ENCODE data around the gene EXOSC10. TPM values are rescaled to one million over a fixed set of nuclear protein-coding genes. Genes with fewer than 3 reads are reported as not detected.

Gene EXOSC10
- total and polyA plus RNA-seq, 2 of the 13 experiments (the other 11 are each of a cell fraction or from before 2014, with no cell fraction given): 48.4 to 67.6 TPM

- no peak for TF ChIP-seq ZNF784 (CRISPR knock-in tag; IDR thresholded peaks at IDR 0.05; ENCODE audit: borderline replicate concordance)
- no peak for TF ChIP-seq ZNF530 (CRISPR knock-in tag; IDR thresholded peaks at IDR 0.05; ENCODE audit: low read depth)
- TF ChIP-seq CC2D1A (CRISPR knock-in tag; IDR thresholded peaks at IDR 0.05): no peak
- TF ChIP-seq GATAD1 (CRISPR knock-in tag; IDR thresholded peaks at IDR 0.05): peak; percentile 66
- TF ChIP-seq, protein P1, sequence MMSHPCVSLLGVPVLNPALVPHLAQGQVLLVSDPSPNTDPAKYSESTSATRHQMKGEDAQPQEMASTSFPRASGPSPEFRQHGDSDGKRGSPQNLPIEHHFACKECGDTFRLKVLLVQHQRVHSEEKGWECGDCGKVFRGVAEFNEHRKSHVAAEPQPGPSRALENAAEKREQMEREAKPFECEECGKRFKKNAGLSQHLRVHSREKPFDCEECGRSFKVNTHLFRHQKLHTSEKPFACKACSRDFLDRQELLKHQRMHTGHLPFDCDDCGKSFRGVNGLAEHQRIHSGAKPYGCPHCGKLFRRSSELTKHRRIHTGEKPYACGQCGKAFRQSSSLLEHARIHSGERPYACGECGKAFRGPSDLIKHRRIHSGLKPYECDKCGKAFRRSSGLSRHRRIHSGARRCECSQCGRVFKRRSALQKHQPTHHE (CRISPR knock-in tag; IDR thresholded peaks at IDR 0.05; ENCODE audit: borderline replicate concordance): no peak; the same call in 1 of the 2 replicates
- TF ChIP-seq ZHX2 (IDR thresholded peaks at IDR 0.05; ENCODE audit: low read depth): no peak
- TF ChIP-seq ZHX2 (CRISPR knock-in tag; IDR thresholded peaks at IDR 0.05; ENCODE audit: borderline replicate concordance): no peak
- TF ChIP-seq ZNF598 (CRISPR knock-in tag; IDR thresholded peaks at IDR 0.05; ENCODE audit: borderline replicate concordance): peak; percentile 82; the same call in 1 of the 2 replicates
- TF ChIP-seq ZFP41 (CRISPR knock-in tag; IDR thresholded peaks at IDR 0.05; ENCODE audit: borderline replicate concordance): no peak
- TF ChIP-seq, protein P2, sequence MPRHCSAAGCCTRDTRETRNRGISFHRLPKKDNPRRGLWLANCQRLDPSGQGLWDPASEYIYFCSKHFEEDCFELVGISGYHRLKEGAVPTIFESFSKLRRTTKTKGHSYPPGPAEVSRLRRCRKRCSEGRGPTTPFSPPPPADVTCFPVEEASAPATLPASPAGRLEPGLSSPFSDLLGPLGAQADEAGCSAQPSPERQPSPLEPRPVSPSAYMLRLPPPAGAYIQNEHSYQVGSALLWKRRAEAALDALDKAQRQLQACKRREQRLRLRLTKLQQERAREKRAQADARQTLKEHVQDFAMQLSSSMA (CRISPR knock-in tag; IDR thresholded peaks at IDR 0.05): peak; percentile 34; the same call in 1 of the 2 replicates
- TF ChIP-seq SMARCE1 (IDR thresholded peaks at IDR 0.05; ENCODE audit: borderline replicate concordance): no peak
- TF ChIP-seq ZIK1 (CRISPR knock-in tag; IDR thresholded peaks at IDR 0.05; ENCODE audit: borderline replicate concordance, low read depth): peak; percentile 61; the same call in 1 of the 2 replicates
- TF ChIP-seq ZKSCAN1 (IDR thresholded peaks at IDR 0.05; ENCODE audit: low read length): no peak
- TF ChIP-seq HIVEP1 (CRISPR knock-in tag; IDR thresholded peaks at IDR 0.05): 0 out of 2 replicates have a peak, but pooled peaks have one; percentile 34
- peak; percentile 70 for TF ChIP-seq DR1 (CRISPR knock-in tag; IDR thresholded peaks at IDR 0.05)
- TF ChIP-seq ZNF577 (CRISPR knock-in tag; IDR thresholded peaks at IDR 0.05; ENCODE audit: borderline replicate concordance, low read depth): no peak
- TF ChIP-seq ZNF354B (CRISPR knock-in tag; IDR thresholded peaks at IDR 0.05): no peak
- peak; percentile 90 for TF ChIP-seq RXRA (CRISPR knock-in tag; IDR thresholded peaks at IDR 0.05)
- no peak for TF ChIP-seq KAT7 (CRISPR knock-in tag; IDR thresholded peaks at IDR 0.05; ENCODE audit: borderline replicate concordance)
- TF ChIP-seq JUN (CRISPR knock-in tag; IDR thresholded peaks at IDR 0.05): peak; percentile 58; the same call in 1 of the 2 replicates
- TF ChIP-seq DRAP1 (CRISPR knock-in tag; IDR thresholded peaks at IDR 0.05): peak; percentile 66; the same call in 1 of the 2 replicates
Observed at GRCh38 chr1:11046625-11047365, 52.9 kb downstream of the EXOSC10 start, which contains the start of gene MASP2 (continued).

Data from HepG2 (cell line).